Neural cell (in vitro differentiated cells): Measurements from ENCODE around the gene C1orf167. TPM values are rescaled to one million over a fixed set of nuclear protein-coding genes. Genes with fewer than 3 reads are reported as not detected.

Experiments used
- H2AFZ ChIP-seq: fragments of 200-600, 300-800 bp; sonication (generic), shearing (Covaris generic); 2 replicates; pipeline ENCODE4 v1.6.0; 2014; ENCODE audit warnings: low read depth, mild to moderate bottlenecking, antibody characterized with exemption, low read length, moderate library complexity
- H3F3A ChIP-seq: fragments of 200-600 bp; shearing (Covaris generic); 2 replicates; pipeline ENCODE4 v1.6.1; 2016; ENCODE audit warnings: mild to moderate bottlenecking, moderate library complexity, mixed read lengths, antibody characterized with exemption, low read length; ENCODE audit not compliant: insufficient read depth, poor library complexity, severe bottlenecking
- H3K27ac ChIP-seq: fragments of 200-600, 300-800 bp; sonication (generic), shearing (Covaris generic); 2 replicates; pipeline ENCODE4 v1.5.1; 2014; ENCODE audit warnings: mild to moderate bottlenecking, low read length, moderate library complexity
- H3K27me3 ChIP-seq: fragments of 300-800, 200-600 bp; sonication (generic), shearing (Covaris generic); 2 replicates; pipeline ENCODE4 v1.6.0; 2014; ENCODE audit warnings: mild to moderate bottlenecking, low read depth, low read length, moderate library complexity; ENCODE audit not compliant: insufficient read depth
- H3K36me3 ChIP-seq: fragments of 300-800, 200-600 bp; sonication (generic), shearing (Covaris generic); 2 replicates; pipeline ENCODE4 v1.5.1; 2014; ENCODE audit warnings: mild to moderate bottlenecking, antibody characterized with exemption, low read length, moderate library complexity; ENCODE audit not compliant: insufficient read depth
- H3K4me2 ChIP-seq: fragments of 300-800, 200-600 bp; sonication (generic), shearing (Covaris generic); 2 replicates; pipeline ENCODE4 v1.6.0; 2014; ENCODE audit warnings: mild to moderate bottlenecking, low read length
- H3K4me3 ChIP-seq: fragments of 300-800, 200-600 bp; sonication (generic), shearing (Covaris generic); 2 replicates; pipeline ENCODE4 v1.5.1; 2014; ENCODE audit warnings: mild to moderate bottlenecking, low read length, moderate library complexity
- H3K79me2 ChIP-seq: fragments of 200-600 bp; shearing (Covaris generic); replicated peaks from 2 replicates; pipeline ENCODE4 v1.6.0; 2014; ENCODE audit warnings: mild to moderate bottlenecking, low read length, moderate library complexity; ENCODE audit not compliant: insufficient read depth
- H3K9ac ChIP-seq: fragments of 300-800, 200-600 bp; sonication (generic), shearing (Covaris generic); 2 replicates; pipeline ENCODE4 v1.6.1; 2016; ENCODE audit warnings: mild to moderate bottlenecking, low read length, mixed read lengths
- H3K9me2 ChIP-seq: fragments of 200-600 bp; shearing (Covaris generic); 2 replicates; pipeline ENCODE4 v1.6.1; 2016; ENCODE audit warnings: mild to moderate bottlenecking, low read length, mixed read lengths; ENCODE audit not compliant: insufficient read depth
- H3K9me3 ChIP-seq: fragments of 200-600, 300-800 bp; sonication (generic), shearing (Covaris generic); 2 replicates; pipeline ENCODE4 v1.6.1; 2016; ENCODE audit warnings: mild to moderate bottlenecking, mixed run types, low read length, moderate library complexity, mixed read lengths
- H4K20me1 ChIP-seq: fragments of 200-600 bp; shearing (Covaris generic); 2 replicates; pipeline ENCODE4 v1.6.1; 2016; ENCODE audit warnings: mild to moderate bottlenecking, mixed run types; ENCODE audit not compliant: insufficient read depth
- EP300 ChIP-seq: fragments of 450-650 bp; conservative IDR thresholded peaks from 2 replicates; pipeline ENCODE4 v1.6.1; 2014; ENCODE audit warnings: antibody characterized with exemption, mild to moderate bottlenecking, moderate library complexity; ENCODE audit not compliant: poor library complexity, severe bottlenecking
- EZH2 ChIP-seq: fragments of 200-600, 300-800 bp; shearing (Covaris generic), sonication (generic); IDR thresholded peaks from 2 replicates; pipeline ENCODE4 v1.6.1; 2014; ENCODE audit warnings: antibody characterized with exemption, low read length, borderline replicate concordance, mild to moderate bottlenecking; ENCODE audit not compliant: insufficient read depth, poor library complexity, severe bottlenecking
- MXI1 ChIP-seq: fragments of 450-650 bp; conservative IDR thresholded peaks from 2 replicates; pipeline ENCODE4 v1.6.1; 2014; ENCODE audit warnings: antibody characterized with exemption, mild to moderate bottlenecking; ENCODE audit not compliant: poor library complexity, severe bottlenecking
- POLR2AphosphoS5 ChIP-seq: IDR thresholded peaks from 2 replicates; pipeline ENCODE4 v1.6.1; 2012
- RAD21 ChIP-seq: fragments of 450-650 bp; conservative IDR thresholded peaks from 2 replicates; pipeline ENCODE4 v1.6.1; 2014; ENCODE audit warnings: antibody characterized with exemption, mild to moderate bottlenecking, moderate library complexity
- SMC3 ChIP-seq: fragments of 450-650 bp; conservative IDR thresholded peaks from 2 replicates; pipeline ENCODE4 v1.6.1; 2014; ENCODE audit warnings: antibody characterized with exemption, mild to moderate bottlenecking, moderate library complexity; ENCODE audit not compliant: poor library complexity
- TAF1 ChIP-seq: IDR thresholded peaks from 2 replicates; pipeline ENCODE4 v1.6.1; 2012; ENCODE audit warnings: low read depth
- polyA plus RNA-seq: library from polyadenylated mRNA; depleted of rRNA; stranded (reverse); fragments of >200 nt; gene quantifications from 2 replicates; pipeline ENCODE4 v1.2.3, GENCODE V29; 2014
- TF ChIP-seq, protein P1 (sequence below): IDR thresholded peaks from 2 replicates; pipeline ENCODE4 v1.6.1; 2012; ENCODE audit warnings: borderline replicate concordance
- TF ChIP-seq, protein P2 (sequence below): fragments of 450-650 bp; IDR thresholded peaks from 2 replicates; pipeline ENCODE4 v1.5.1; 2014; ENCODE audit warnings: antibody characterized with exemption, mild to moderate bottlenecking, moderate library complexity; ENCODE audit not compliant: poor library complexity, severe bottlenecking

Gene C1orf167
- polyA plus RNA-seq, 1 donor from 2014 or later: not detected

DNA sequence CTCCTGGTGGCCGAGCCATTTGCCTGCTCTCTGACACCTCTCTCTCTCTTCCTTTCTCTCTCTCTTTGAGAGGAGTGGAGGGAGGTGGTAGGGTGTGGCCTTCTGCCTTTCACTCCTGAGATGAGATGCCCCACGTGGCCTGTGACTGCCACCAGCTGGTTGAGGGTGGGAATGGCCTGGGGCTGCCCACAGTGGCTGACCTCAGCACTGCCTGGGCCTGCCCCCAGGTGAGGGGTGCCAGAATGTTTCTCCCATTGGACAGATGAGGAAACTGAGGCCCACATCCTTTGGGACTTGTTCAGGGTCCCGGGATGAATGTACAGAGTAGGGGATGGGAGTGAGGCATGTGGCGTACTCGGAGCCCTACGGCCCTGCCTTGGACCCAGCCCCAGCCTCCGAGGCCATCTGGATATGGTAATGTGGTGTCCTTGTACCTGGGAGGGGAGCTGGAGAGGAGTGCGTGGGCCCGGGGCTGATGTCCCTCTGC lies 12.7 kb upstream of the C1orf167 start:
- no peak overlapping the region for H3K9ac ChIP-seq
- H3K4me2 ChIP-seq: no peak overlapping the region
- H3K36me3 ChIP-seq: no peaks in the 10 kb centered on the region
- no peaks in the 10 kb centered on the region for H3K79me2 ChIP-seq
- no peaks in the 10 kb centered on the region for H4K20me1 ChIP-seq
- no peaks in the 10 kb centered on the region for H3K9me2 ChIP-seq
- no peak overlapping the region for H2AFZ ChIP-seq
- H3K27ac ChIP-seq: no peak overlapping the region
- H3K4me3 ChIP-seq: no peak overlapping the region
- H3K9me3 ChIP-seq: no peaks in the 10 kb centered on the region
- H3K27me3 ChIP-seq: no peaks in the 10 kb centered on the region
- no peaks in the 10 kb centered on the region for H3F3A ChIP-seq
- TF ChIP-seq EZH2 (no peak), MXI1 (no peak), POLR2AphosphoS5 (no peak), EP300 (no peak), TAF1 (no peak), SMC3 (no peak), RAD21 (no peak)
- TF ChIP-seq, protein P1, sequence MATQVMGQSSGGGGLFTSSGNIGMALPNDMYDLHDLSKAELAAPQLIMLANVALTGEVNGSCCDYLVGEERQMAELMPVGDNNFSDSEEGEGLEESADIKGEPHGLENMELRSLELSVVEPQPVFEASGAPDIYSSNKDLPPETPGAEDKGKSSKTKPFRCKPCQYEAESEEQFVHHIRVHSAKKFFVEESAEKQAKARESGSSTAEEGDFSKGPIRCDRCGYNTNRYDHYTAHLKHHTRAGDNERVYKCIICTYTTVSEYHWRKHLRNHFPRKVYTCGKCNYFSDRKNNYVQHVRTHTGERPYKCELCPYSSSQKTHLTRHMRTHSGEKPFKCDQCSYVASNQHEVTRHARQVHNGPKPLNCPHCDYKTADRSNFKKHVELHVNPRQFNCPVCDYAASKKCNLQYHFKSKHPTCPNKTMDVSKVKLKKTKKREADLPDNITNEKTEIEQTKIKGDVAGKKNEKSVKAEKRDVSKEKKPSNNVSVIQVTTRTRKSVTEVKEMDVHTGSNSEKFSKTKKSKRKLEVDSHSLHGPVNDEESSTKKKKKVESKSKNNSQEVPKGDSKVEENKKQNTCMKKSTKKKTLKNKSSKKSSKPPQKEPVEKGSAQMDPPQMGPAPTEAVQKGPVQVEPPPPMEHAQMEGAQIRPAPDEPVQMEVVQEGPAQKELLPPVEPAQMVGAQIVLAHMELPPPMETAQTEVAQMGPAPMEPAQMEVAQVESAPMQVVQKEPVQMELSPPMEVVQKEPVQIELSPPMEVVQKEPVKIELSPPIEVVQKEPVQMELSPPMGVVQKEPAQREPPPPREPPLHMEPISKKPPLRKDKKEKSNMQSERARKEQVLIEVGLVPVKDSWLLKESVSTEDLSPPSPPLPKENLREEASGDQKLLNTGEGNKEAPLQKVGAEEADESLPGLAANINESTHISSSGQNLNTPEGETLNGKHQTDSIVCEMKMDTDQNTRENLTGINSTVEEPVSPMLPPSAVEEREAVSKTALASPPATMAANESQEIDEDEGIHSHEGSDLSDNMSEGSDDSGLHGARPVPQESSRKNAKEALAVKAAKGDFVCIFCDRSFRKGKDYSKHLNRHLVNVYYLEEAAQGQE: no peak
- TF ChIP-seq, protein P2, sequence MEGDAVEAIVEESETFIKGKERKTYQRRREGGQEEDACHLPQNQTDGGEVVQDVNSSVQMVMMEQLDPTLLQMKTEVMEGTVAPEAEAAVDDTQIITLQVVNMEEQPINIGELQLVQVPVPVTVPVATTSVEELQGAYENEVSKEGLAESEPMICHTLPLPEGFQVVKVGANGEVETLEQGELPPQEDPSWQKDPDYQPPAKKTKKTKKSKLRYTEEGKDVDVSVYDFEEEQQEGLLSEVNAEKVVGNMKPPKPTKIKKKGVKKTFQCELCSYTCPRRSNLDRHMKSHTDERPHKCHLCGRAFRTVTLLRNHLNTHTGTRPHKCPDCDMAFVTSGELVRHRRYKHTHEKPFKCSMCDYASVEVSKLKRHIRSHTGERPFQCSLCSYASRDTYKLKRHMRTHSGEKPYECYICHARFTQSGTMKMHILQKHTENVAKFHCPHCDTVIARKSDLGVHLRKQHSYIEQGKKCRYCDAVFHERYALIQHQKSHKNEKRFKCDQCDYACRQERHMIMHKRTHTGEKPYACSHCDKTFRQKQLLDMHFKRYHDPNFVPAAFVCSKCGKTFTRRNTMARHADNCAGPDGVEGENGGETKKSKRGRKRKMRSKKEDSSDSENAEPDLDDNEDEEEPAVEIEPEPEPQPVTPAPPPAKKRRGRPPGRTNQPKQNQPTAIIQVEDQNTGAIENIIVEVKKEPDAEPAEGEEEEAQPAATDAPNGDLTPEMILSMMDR: no peak

DNA sequence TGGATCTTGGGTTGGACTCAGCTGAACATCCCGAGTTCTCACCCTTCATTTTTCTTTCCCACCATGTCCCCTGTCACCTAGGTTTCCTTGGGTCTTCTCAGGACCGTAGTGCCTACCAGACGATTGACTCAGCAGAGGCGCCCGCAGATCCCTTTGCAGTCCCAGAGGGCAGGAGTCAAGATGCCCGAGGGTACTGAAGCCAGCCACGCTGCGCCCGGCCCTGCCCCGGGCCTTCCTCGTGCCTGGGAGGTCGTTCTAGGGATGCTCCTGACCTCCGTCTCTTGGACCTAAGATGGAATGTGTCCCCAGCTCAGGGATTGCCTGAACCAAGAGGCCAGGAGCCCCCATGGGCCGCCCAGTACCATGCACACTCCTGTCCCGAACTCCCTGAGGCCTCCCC lies 12.0 kb upstream of the C1orf167 start:
- no peaks in the 10 kb centered on the region for H3K79me2 ChIP-seq
- no peak overlapping the region for H3K4me3 ChIP-seq
- H3K4me2 ChIP-seq: no peak overlapping the region
- H3K9me3 ChIP-seq: no peaks in the 10 kb centered on the region
- no peak overlapping the region for H2AFZ ChIP-seq
- no peak overlapping the region for H3K27ac ChIP-seq
- TF ChIP-seq EZH2 (no peak), TAF1 (no peak), SMC3 (no peak), POLR2AphosphoS5 (no peak), MXI1 (no peak), RAD21 (no peak), EP300 (no peak)
- TF ChIP-seq, protein P1: no peak
- TF ChIP-seq, protein P2: no peak
- no peaks in the 10 kb centered on the region for H3K36me3 ChIP-seq
- H4K20me1 ChIP-seq: no peaks in the 10 kb centered on the region
- no peak overlapping the region for H3K9ac ChIP-seq
- no peaks in the 10 kb centered on the region for H3K27me3 ChIP-seq
- H3F3A ChIP-seq: no peaks in the 10 kb centered on the region
- no peaks in the 10 kb centered on the region for H3K9me2 ChIP-seq
